HG03108 (cell line): Measurements from ENCODE around the gene USP3.

ENCODE experiments used
- ATAC-seq: cut with Tn5 transposase; IDR thresholded peaks from one replicate; pipeline ENCODE4 v1.9.1; 2021; ENCODE audit warnings: moderate library complexity; ENCODE audit not compliant: unreplicated experiment

Gene USP3

DNA sequence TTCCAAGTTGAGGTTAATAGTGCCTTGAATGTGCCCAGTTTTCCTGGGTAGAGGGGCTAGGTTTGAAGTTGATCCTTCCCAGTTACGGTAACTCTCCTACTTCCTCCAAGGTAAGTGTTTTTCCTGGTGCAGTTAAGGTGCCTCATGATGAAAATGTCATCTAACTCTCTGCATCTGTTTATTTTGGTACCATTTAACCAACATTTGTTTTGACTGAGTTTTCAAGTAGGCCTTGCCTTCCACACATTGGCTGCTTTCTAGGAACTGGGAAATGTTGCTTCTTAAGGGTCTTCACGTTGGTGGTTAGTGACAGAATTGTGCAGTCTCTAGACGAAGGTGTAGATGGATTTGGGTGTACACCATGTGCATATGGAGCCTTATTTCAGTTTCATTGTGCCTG lies 31.3 kb downstream of the USP3 start:
- ATAC-seq: no peak

DNA sequence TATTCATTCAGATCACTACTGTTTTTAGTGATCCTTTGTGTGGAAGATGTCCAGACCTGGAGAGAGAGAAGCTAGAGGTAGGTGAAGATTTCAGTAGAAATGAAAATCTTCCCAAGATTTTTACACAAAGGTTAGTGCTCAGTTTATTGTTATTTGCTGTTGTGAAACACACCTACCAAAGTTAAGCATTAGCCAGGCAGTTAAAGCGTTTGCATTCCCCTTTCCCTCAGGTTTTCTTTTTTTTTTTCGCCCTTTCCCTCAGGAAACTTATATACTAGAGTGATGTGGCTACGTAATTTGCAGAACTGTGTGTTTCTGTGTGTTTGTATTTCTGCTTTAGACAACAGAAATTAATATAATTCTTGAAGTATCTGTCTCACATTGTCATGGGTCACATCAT lies 34.5 kb downstream of the USP3 start:
- no peak for ATAC-seq

DNA sequence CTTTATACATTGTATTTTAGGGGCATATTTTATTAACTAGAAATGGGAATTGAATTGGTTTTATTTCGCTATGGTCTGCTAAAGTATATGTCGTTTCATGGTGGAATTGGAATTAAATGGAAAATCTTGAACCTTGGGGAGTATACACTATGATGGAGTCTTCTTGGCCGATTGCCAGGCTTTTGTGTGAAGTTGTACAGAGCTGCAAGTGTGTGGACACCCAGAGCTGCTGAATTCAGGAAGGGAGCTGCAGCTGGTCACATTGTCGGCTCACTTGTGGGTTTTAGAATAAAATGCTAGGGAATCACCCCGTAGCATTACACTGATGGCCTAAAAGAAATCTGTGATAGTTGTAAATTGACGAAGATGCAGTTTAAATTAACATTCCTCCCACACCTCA lies 35.1 kb downstream of the USP3 start:
- no peak for ATAC-seq

DNA sequence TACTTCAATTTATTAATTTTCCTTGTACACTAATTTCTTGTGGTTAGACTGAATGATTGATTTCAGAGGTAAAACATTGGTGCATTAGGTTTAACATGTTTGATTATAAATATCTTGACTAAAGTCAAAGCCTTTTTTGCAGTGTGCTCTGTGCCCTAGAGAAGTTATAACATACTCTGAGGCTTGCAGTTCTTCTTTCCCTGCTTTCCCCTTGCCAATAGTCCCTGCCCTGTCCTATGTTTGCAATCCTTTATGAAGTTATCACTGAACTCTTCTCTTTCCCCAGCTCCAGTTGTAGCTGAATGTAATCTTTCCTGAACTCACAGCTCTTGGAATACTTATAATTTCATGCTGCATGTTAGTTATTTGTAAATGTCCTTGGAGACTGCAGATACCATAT lies 35.6 kb downstream of the USP3 start:
- no peak for ATAC-seq

DNA sequence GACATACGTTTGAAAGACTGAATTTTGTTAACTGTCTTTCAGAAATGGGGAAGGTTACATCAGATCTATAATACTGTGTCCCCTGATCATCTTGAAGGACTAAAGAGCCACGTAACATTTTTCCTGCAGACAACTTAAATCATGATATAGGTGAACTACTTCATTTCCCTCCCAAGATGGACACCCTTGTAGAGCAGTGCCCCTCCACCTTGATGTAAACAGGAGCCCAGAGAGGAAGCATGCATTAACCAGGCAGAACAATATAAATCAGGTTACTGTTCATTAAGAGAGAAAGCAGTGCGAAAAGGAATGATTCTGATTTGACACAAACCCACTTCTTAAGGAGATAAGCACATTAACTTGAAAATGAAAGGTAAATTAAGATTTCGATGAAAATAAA lies 36.1 kb downstream of the USP3 start:
- ATAC-seq: no peak

DNA sequence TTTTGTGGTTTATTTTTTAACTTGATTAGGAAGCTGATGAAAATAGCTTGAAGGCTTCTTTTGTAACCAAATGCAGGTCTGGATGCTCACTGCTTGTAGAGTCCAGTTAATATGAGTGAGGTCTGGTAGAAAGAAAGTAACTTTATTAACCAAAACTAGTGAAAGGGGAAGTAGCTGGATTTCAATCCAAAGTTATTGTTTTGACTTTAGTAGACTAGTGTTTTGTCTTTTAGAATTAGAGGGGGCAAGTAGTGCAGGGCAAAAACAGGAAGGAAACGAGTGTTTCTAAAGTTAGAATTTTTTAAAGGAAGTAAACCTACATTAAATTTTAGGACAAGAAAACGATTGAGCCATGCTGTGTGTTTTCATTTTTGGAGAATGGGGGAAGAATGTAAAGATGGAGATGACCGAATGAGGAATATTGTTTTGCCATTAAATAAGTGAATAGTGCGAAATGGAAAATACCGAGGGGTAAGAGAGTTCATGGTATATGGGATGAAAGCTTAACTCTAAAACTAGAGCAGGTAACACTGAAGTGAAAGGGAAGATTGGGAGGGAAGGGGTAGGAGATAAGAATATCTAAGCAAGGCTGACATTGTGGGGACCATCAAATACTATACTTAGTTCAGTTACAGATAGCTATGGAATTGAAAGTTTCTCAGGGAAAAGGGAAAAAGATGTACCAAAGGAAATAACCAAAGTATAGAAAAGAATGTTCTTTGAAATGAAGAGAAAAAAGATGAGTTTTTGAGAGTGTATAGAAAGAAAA lies 40.0 kb downstream of the USP3 start:
- no peak for ATAC-seq

DNA sequence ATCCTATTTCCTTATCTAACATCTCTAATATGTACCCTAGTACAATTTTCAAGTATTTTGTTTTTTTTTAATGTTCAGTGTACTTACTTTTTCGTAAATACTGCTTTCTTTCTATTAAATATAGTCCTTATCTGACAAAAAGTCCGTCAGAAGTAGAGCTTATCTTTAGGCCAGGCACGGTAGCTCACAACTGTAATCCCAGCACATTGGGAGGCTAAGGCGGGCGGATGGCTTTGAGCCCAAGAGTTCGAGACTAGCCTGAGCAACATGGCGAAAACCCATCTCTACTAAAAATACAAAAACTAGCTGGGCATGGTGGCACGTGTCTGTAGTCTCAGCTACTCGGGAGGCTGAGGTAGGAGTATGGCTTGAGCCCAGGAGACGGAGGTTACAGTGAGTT lies 41.1 kb downstream of the USP3 start:
- ATAC-seq: no peak

DNA sequence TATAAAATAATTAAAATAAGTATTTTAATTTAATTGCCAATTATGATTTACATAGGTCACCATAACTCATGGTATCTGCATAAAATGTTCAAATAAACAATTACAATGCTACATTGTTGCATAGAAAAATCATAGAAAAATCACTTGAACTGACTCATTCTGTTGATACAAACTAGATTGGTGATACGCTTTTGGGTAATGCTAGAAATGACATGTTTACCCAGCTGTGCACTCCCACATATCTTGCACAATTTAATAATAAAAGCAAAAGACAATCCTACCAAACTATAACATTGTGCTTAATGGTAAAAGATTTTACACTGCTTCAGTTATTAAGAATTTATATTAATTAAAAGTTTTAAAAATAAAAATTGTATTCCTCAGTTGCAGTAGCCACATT lies 47.0 kb downstream of the USP3 start:
- no peak for ATAC-seq

DNA sequence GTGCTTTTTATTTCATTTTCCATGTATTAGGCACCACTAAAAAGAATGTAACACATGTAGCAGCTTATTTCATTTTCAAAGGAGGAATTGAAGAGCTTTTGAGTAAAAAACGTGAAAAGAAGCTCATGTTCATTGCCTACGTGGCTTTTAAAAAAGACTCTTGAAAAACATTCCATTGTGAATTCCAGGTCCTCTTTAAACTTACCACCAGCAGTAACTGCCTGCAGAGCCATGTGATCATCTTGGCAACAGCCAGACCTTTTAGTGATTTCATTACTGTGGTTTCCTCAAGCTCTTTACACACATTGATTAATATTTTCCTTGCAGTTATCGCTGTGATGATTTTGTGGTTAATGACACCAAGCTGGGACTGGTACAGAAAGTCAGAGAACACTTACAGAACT lies 49.0 kb downstream of the USP3 start:
- ATAC-seq: no peak

DNA sequence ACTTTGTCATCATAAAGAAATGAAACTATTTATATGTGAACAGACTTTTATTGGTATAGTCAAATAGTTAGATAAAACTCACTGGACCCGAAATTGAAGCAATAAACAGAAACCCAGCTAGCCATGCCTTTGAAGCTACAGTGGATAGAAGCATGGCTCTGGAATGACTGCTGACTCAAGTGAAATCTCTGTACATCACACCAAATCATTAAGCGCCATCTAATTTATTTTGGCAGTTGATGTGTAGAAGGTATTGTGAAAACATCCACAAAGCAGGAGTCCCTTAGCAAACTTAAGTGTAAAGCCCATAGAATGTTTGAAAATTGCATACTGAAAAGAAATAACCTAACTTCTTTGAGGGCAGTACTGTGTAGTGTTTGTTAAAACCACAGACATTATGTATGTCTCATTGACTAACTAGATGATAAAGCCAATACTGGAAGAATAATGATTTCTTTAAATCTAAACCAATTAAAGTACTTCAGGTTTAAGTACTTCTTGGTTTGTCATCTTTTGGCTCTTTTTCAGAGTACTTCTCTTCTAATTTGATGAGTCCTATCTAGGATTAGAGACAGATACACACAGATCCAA lies 50.0 kb downstream of the USP3 start:
- no peak for ATAC-seq

DNA sequence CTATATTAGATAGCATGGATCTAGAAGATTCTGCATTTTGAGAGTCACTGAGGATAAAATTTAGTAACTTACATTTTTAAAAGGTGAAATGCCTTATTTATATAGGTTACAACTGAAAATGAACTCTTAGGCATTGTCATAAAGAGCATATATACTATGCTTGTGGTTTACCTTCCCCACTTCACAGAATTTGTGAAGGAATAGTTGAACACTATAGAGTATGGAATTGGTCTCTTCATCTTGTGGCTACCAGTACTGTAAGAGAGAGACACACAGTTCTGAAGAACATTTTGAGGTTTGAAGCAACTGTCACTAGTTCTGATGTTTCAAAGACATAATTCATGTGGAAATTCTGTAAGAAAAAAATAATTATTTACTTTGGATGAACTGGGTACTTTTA lies 51.1 kb downstream of the USP3 start:
- ATAC-seq: no peak

DNA sequence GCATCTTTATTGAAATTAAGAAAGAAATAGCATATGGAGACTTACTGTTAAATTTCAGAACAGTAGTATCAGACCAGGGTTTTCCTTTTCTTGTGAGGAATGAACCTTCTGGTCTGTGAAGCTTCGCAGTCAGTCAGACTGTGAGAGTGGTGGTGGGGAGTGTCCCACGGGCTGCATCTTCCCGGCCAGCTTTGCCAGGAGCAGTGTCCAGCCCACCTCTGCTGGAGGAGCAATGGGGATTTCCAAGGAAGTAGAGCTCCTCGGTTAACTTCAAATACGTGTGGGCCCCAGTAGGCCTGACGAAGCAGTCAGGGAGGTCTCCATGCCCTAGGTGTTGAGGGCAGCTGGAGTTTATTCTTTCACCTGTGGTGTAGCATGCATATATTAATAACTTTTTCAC lies 51.9 kb downstream of the USP3 start:
- no peak for ATAC-seq

DNA sequence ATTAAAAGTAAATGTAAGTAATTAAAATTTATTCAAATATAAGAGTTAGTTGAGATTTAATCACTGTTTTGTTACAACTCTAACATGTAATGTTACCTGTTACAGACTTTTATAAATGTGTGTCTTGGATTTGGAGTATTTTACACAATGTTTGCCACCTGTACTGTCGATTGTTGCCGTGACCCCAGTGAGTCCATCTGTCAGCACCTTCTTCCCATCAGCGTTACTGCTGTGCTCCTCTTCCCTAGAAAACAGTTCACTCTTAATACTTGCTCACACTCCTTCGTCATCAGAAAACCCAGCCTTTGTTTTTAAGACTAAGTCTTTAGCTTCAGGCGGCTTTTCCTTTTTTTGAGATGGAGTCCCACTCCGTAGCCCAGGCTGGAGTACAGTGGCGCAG lies 52.3 kb downstream of the USP3 start:
- ATAC-seq: no peak

DNA sequence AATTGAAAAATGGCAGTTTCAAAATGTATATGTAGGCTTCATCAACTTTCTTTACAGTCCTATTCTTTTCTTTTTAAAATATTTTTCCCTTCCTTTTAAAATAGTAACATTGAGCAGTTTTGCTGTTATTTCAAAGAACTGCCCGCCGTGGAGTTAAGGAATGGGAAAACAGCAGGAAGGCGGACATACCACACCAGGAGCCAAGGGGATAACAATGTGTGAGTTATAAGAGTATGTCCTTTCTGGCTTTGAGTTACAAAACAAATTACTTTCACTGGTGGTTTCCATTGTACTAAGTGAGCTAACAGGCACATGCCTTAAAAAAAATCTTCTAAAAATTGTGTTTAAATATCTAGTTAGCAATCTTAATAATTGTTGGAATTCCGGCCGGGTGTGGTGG lies 55.4 kb downstream of the USP3 start:
- no peak for ATAC-seq

DNA sequence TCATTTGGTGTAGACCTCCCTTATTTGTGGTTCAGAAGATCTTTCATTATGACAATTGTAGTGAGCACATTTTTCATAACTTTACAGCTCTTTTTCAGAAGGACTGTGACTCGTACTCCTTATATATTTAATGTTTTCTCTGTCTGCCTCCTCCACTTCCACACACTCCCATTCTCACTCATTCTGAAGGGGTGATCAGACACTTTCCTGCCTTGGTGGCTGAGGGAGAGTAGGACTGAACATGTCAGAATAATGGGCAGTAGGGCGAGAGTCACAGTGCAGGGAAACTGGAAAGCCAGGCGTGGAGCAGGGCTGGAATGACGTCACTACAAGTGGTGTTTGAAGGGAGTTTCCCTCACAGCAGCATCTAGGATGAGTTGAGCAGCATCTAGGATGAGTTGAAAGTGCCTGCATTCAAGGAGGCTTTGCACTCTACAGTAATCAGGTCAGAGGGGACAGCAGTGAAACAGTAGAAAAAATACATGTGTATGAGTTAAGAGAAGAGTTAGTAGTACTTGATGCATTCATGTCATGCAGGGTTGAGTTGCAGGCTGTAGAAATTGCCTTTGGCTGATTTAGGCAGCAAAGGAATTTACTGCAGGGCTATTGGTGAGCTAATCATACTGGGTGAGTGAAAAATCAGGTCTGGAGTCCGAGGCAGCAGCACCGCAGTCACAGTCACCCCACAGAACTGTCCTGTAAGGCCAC lies 56.5 kb downstream of the USP3 start:
- no peak for ATAC-seq

DNA sequence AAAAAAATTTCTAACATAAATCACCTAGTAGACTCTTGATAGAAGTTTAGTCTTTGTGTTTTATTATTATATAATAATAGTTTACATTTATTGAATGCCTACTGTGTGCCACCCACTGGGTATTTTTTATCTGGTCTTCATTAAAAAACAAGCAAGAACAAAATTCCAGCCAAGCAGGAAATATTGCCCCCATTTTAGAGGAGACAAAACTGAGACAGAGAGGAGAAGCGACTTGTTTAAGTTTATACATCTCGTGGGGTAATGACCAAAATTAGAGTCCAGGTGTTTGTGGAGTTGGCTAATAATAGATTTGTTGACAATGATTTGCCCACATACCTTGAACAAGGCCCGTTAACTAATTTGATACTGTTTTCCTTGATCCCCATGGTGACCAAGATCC lies 59.7 kb downstream of the USP3 start:
- ATAC-seq: no peak

DNA sequence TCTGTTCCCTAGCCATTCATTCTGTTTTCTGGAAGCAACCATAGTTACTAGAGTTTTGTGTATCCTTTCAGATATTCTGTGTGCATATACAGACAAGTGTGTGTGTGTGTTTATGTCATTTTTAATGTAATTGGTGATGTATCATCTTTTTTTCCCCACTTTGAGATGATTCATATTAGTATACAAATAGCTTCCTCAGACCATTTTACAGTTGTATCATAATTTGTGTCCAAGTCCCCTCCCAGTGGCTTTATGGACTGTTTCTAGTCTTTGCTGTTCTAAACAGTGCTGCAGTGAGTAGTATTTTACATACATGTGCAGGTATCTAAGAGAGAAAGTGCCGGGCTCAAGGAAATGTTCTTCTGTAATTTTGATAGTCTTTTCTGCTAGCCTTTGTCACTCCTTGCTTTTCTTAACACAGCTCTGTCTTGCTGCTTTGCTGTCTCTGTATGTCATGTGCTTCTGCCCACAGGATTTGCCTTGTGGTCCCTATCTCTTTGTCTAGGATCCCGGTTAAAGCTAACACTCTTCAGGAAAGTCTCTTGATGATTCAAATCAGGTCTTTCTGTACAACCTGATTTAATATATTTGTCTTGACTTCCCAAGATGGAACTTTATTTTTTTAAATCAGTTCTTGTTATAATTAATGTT lies 61.3 kb downstream of the USP3 start:
- ATAC-seq: no peak

DNA sequence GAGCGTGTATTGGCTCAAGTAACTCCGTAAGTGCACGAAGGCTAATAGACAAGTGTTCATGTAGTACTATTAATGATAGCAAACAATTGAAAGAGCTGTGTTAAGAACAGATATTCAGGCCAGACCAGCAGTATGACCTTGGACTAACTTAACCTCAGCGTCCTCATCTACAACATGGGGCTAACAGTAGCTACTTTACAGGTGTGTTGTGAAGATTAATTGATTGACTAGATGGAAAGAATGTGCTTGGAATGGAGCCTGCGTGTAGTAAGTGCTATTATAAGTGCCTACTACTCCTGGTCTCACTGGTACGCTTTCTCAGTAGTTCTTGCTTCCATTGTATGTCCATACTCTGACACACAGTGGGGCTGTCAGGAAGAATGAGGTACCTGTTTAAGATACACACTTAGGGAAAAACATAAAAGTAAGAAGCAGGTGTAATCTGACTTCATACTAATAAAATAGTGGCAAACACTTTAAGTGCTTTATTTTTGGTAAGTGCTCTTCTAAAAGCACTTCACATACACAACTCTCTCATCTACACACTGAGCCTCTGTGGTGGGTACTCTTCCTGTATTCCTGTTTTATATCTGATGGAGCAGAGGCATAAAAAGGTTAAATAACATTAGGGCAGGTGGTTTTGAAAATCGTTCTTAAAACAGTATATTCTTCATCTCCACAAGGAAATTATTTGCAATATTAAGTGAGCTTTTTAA lies 68.5 kb downstream of the USP3 start:
- ATAC-seq: no peak

DNA sequence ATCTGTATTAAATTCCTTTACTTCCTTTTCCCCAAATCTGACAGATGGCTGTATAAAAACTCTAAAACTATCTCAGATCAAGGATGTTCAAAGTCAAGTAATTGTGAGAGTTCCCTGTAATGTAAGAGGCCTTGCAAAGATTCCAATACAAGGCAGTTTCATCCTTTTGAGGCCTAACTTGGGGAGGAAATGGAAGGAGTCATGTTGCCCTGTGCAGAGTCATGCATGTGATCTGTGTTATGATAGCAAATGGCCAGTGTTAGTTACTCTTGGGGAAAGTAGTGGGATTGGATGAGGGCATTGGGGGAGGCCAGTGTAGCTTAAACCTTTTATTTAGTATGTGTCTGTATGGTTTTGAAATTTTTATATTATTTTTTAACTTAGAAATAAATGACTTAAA lies 69.1 kb downstream of the USP3 start:
- ATAC-seq: no peak

DNA sequence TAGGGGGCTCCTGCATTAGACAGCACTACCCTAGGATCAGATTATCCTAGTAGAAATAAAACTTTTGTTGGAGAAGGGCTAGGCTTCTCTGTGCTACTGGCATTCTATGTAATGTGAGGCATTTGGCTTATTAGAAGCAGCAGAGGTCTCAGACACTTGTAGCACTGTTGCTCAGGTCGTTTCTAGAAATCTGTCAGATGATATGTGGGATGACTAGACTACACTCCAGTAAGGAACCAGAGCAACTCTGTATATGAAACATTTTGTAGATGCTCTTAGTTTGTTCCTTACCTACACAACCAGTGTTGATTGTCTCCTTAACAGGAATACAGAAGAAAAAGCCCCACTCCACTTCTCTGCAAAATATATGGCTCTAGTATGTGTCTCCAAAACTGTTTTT lies 70.9 kb downstream of the USP3 start:
- ATAC-seq: no peak

DNA sequence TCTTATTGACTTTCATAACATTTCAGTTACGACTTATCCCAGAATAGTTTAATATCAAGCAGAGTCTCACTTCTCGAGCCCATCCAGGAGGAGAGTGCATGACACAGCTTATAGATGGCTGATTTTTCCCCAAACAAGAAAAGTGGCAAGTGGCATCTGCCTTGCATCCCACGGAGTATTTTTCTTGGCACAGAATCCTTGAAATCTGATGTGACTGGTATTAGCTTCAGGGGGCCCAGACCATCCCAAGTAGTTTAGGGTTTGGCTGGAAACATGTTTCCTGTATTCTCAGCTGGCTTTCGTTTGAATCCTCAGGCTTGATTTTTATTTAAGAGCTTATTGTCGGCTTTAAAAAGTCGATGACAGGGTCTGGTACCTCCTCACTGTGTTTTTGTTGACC lies 72.0 kb downstream of the USP3 start:
- ATAC-seq: no peak
